ENCODE data around the gene DPP10. TPM values are rescaled to one million over a fixed set of nuclear protein-coding genes. Genes with fewer than 3 reads are reported as not detected.

Gene DPP10
- total RNA-seq = 2.6 TPM in 1 of 2 replicates, not detected in the other

DNA sequence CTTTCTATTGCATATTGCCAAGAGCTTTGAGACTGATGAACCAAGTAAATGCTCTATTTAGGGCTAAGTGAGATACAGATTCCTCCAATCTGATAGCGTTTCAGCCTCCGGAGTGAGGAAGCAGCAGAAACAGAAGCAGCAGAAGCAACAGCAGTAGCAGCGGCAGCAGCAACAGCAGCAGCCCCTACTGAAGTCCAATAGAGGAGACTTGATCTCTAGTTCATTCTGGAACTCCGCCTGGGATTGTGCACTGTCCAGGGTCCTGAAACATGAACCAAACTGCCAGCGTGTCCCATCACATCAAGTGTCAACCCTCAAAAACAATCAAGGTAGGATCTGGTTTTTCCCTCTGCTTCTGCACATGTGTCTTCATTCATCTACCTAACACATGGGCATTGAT, at the start of gene DPP10:
TSS of gene DPP10 (plus strand) at position 132 of the 400 bp plus-strand sequence.

